A549 (cell line): ENCODE data around the gene BCL2L15. TPM values are rescaled to one million over a fixed set of nuclear protein-coding genes. Genes with fewer than 3 reads are reported as not detected.

ENCODE experiments used
- ATAC-seq, 2 experiments: fragments of 200-7000 bp in 1 of 2; fragments of >200 bp in 1 of 2; cut with Nextera tagmentation in 1 of 2; cut with Tn5 transposase in 1 of 2; 3 replicates each; pipeline versions ENCODE4 v1.8.0 to v1.9.1; 2018 to 2020; ENCODE audit warnings: mild to moderate bottlenecking in 1 of 2, moderate library complexity in 1 of 2
- CTCF ChIA-PET: fragments of 300-600 bp; sonication (Branson Sonifier 250); formaldehyde crosslinking; extraction: SDS; loops from one replicate; lab custom pipeline; 2021; ENCODE audit warnings: antibody characterized with exemption, inconsistent platforms; lab: Yijun Ruan, JAX
- POLR2A ChIA-PET: fragments of 350-600 bp; formaldehyde crosslinking; extraction: SDS; loops from one replicate; lab custom pipeline; 2021; ENCODE audit warnings: antibody characterized with exemption, inconsistent platforms; lab: Yijun Ruan, JAX
- DNase-seq, 2 experiments: peaks; one replicate each; pipeline versions ENCODE4 v3.0.0 to v3.0.0-alpha.2; 2011 to 2016; ENCODE audit warnings: low read depth in 1 of 2, low spot score in 1 of 2
- FAIRE-seq: peaks from 2 replicates; lab custom pipeline; 2011; peaks lifted over from hg19 to GRCh38; lab: Jason Lieb, UNC
- H3K27ac ChIP-seq, 2 experiments: fragments of >200 bp; sonication (Bioruptor Twin); formaldehyde crosslinking; 3 replicates each; pipeline ENCODE4 v1.5.1; 2016 to 2017
- H3K4me1 ChIP-seq: fragments of >200 bp; sonication (Bioruptor Twin); formaldehyde crosslinking; 3 replicates; pipeline ENCODE4 v1.6.1; 2016
- H3K4me2 ChIP-seq: fragments of >200 bp; sonication (Bioruptor Twin); formaldehyde crosslinking; 3 replicates; pipeline ENCODE4 v1.6.1; 2016
- H3K4me3 ChIP-seq: fragments of >200 bp; sonication (Bioruptor Twin); formaldehyde crosslinking; 3 replicates; pipeline ENCODE4 v1.5.1; 2016
- H3K9me3 ChIP-seq: fragments of >200 bp; sonication (Bioruptor Twin); formaldehyde crosslinking; 3 replicates; pipeline ENCODE4 v1.6.1; 2016
- BCL3 ChIP-seq: fragments of >200 bp; sonication (Bioruptor Twin); formaldehyde crosslinking; IDR thresholded peaks from 3 replicates; pipeline ENCODE4 v1.6.1; 2016
- CBX8 ChIP-seq: fragments of 200-600 bp; sonication (generic); IDR thresholded peaks from 2 replicates; pipeline ENCODE4 v1.6.1; 2016
- CEBPB ChIP-seq, 2 experiments: fragments of >200 bp in 1 of 2; sonication (Bioruptor Twin) in 1 of 2; formaldehyde crosslinking in 1 of 2; IDR thresholded peaks; 2 replicates each; pipeline ENCODE4 v1.6.1; 2012 to 2016
- CTCF ChIP-seq: fragments of >200 bp; sonication (Bioruptor Twin); formaldehyde crosslinking; IDR thresholded peaks from 3 replicates; pipeline ENCODE4 v1.5.1; 2016
- E2F6 ChIP-seq: IDR thresholded peaks from 2 replicates; pipeline ENCODE4 v1.6.1; 2012; ENCODE audit warnings: low read depth, borderline replicate concordance
- EP300 ChIP-seq, 2 experiments: fragments of >200 bp; sonication (Bioruptor Twin); formaldehyde crosslinking; IDR thresholded peaks; 2 replicates in 1 of 2; 3 replicates in 1 of 2; pipeline ENCODE4 v1.6.1; 2016 to 2017
- FOSL2 ChIP-seq, 2 experiments: fragments of 450-650 bp in 1 of 2; fragments of >200 bp in 1 of 2; sonication (Bioruptor Twin) in 1 of 2; formaldehyde crosslinking; IDR thresholded peaks; 2 replicates each; pipeline versions ENCODE4 v1.5.0 to v1.6.1; 2016 to 2020; ENCODE audit warnings: mild to moderate bottlenecking in 1 of 2, moderate library complexity in 1 of 2
- FOXS1 ChIP-seq: fragments of 250-450 bp; sonication (Bioruptor Pico); IDR thresholded peaks from 2 replicates; pipeline ENCODE4 v1.5.0; 2020; ENCODE audit warnings: mild to moderate bottlenecking, moderate library complexity
- HEYL ChIP-seq: fragments of 250-450 bp; sonication (Bioruptor Pico); IDR thresholded peaks from 2 replicates; pipeline ENCODE4 v1.8.0; 2021; ENCODE audit warnings: mild to moderate bottlenecking, moderate library complexity
- HMGXB4 ChIP-seq: fragments of 250-450 bp; sonication (Bioruptor Pico); IDR thresholded peaks from 2 replicates; pipeline ENCODE4 v1.5.0; 2021; ENCODE audit warnings: mild to moderate bottlenecking, moderate library complexity, borderline replicate concordance
- HOXA7 ChIP-seq: fragments of 250-450 bp; sonication (Bioruptor Pico); IDR thresholded peaks from 2 replicates; pipeline ENCODE4 v1.5.0; 2020; ENCODE audit warnings: mild to moderate bottlenecking, moderate library complexity
- JUN ChIP-seq, 2 experiments: fragments of >200 bp; sonication (Bioruptor Twin); formaldehyde crosslinking; IDR thresholded peaks; 2 replicates in 1 of 2; 3 replicates in 1 of 2; pipeline ENCODE4 v1.6.1; 2016 to 2017
- KDM5A ChIP-seq: fragments of 200-600 bp; sonication (generic); IDR thresholded peaks from 2 replicates; pipeline ENCODE4 v1.6.1; 2016; ENCODE audit warnings: antibody characterized with exemption, mild to moderate bottlenecking
- MAFK ChIP-seq: fragments of 450-650 bp; IDR thresholded peaks from 2 replicates; pipeline ENCODE4 v1.6.1; 2014; ENCODE audit not compliant: partially characterized antibody
- MAZ ChIP-seq: fragments of 150-350 bp; IDR thresholded peaks from 2 replicates; pipeline ENCODE4 v1.6.1; 2014; ENCODE audit warnings: antibody characterized with exemption, low read depth, low read length, borderline replicate concordance
- MYC ChIP-seq: IDR thresholded peaks from 2 replicates; pipeline ENCODE4 v1.6.1; 2012; ENCODE audit warnings: mild to moderate bottlenecking, inconsistent platforms, low read length, improper control_type of control experiment, borderline replicate concordance
- POLR2A ChIP-seq: IDR thresholded peaks from 2 replicates; pipeline ENCODE4 v1.6.1; 2012; ENCODE audit warnings: mild to moderate bottlenecking, low read length
- POLR2AphosphoS2 ChIP-seq: conservative IDR thresholded peaks from 2 replicates; pipeline ENCODE4 v1.6.1; 2012; ENCODE audit warnings: low read length, improper control_type of control experiment, inconsistent platforms
- RCOR1 ChIP-seq: fragments of 150-350 bp; IDR thresholded peaks from 2 replicates; pipeline ENCODE4 v1.6.1; 2014; ENCODE audit warnings: antibody characterized with exemption, low read length, low read depth
- SMC3 ChIP-seq: fragments of >200 bp; sonication (Bioruptor Twin); formaldehyde crosslinking; IDR thresholded peaks from 3 replicates; pipeline ENCODE4 v1.6.1; 2018; ENCODE audit warnings: inconsistent platforms
- TFCP2L1 ChIP-seq: fragments of 250-450 bp; sonication (Bioruptor Pico); IDR thresholded peaks from 2 replicates; pipeline ENCODE4 v1.5.0; 2021; ENCODE audit warnings: mild to moderate bottlenecking
- ZC3H11A ChIP-seq: fragments of 450-650 bp; IDR thresholded peaks from 2 replicates; pipeline ENCODE4 v1.6.1; 2014; ENCODE audit warnings: antibody characterized with exemption, mild to moderate bottlenecking
- ZNF302 ChIP-seq: fragments of 250-450 bp; sonication (Bioruptor Pico); IDR thresholded peaks from 2 replicates; pipeline ENCODE4 v1.9.0; 2021; ENCODE audit warnings: inconsistent platforms, mild to moderate bottlenecking, moderate library complexity
- WGBS: methylation state at CpG from one replicate; pipeline ENCODE4 v1.1.6; 2017; ENCODE audit errors: missing lambda C conversion rate; 5-methylcytosine and 5-hydroxymethylcytosine counted together
- polyA plus RNA-seq, 4 experiments: library from polyadenylated mRNA; depleted of rRNA in 3 of 4; stranded (reverse); fragments of >200 nt; fragmentation: RNase III in 1 of 4; extraction: RNeasy Plus Mini Kit Qiagen cat#74134 plus additional on column Dnase treatment in 1 of 4; gene quantifications; 2 replicates in 3 of 4; 3 replicates in 1 of 4; pipeline ENCODE4 v1.2.3, GENCODE V29; 2011 to 2017

BCL2L15 gene
- polyA plus RNA-seq, 2 of the 4 experiments (the other 2 are of a cell fraction) = 2.1 to 2.3 TPM

- TF ChIP-seq JUN (IDR thresholded peaks at IDR 0.05) = no peak
- no peak for TF ChIP-seq EP300 (IDR thresholded peaks at IDR 0.05)
- TF ChIP-seq CEBPB (IDR thresholded peaks at IDR 0.05) = no peak
- no peak for TF ChIP-seq POLR2A
- no peak for TF ChIP-seq RCOR1
- no peak for TF ChIP-seq FOXS1 (CRISPR knock-in tag)
- TF ChIP-seq ZNF302 (CRISPR knock-in tag) = no peak
- TF ChIP-seq MAZ = no peak
- TF ChIP-seq E2F6 = no peak
- TF ChIP-seq HEYL (CRISPR knock-in tag) = no peak
- no peak for TF ChIP-seq BCL3
- TF ChIP-seq TFCP2L1 (CRISPR knock-in tag) = no peak
- TF ChIP-seq POLR2AphosphoS2 = no peak
- no peak for TF ChIP-seq KDM5A
- TF ChIP-seq CBX8 = no peak
- TF ChIP-seq MAFK = no peak
- TF ChIP-seq FOSL2 (IDR thresholded peaks at IDR 0.05) = no peak
- TF ChIP-seq FOSL2 (CRISPR knock-in tag; IDR thresholded peaks at IDR 0.05) = no peak
- no peak for TF ChIP-seq ZC3H11A
- CTCF ChIA-PET = no interaction called here
- peaks cover 1% of the 10 kb centered on the region; the same call in 2 of the 3 replicates for H3K4me1 ChIP-seq
- 65% methylated on average over 4 of the region's 4 CpGs for WGBS
- FAIRE-seq (no peak), DNase-seq (no peak), ATAC-seq (no peak)
- H3K4me2 ChIP-seq = no peak overlapping the region
- POLR2A ChIA-PET = no interaction called here
- no peaks in the 10 kb centered on the region for H3K9me3 ChIP-seq
- no peak overlapping the region for H3K27ac ChIP-seq
- no peak overlapping the region for H3K4me3 ChIP-seq
Measured at GRCh38 chr1:113922957-113923356, 35.6 kb upstream of the BCL2L15 start.

- ChIA-PET POLR2A (no interaction called here), CTCF (interaction anchor here (0.8 to 1.1 kb wide), 2 partner anchors 11 to 365 kb away, joined by 3 to 4 read pairs; partner anchors contain the start of gene HIPK1)
- Histone ChIP-seq H3K9me3 (no peaks in the 10 kb centered on the region), H3K27ac (no peak overlapping the region), H3K4me3 (no peak overlapping the region), H3K4me1 (no peaks in the 10 kb centered on the region), H3K4me2 (no peak overlapping the region)
- ATAC-seq (no peak), FAIRE-seq (no peak), DNase-seq (no peak)
- TF ChIP-seq HEYL (CRISPR knock-in tag) = no peak
- no peak for TF ChIP-seq HOXA7 (CRISPR knock-in tag)
- TF ChIP-seq SMC3 = no peak
- TF ChIP-seq MYC = no peak
- TF ChIP-seq POLR2AphosphoS2 = no peak
- TF ChIP-seq CTCF = no peak
- no peak for TF ChIP-seq HMGXB4 (CRISPR knock-in tag)
- no peak for TF ChIP-seq JUN (IDR thresholded peaks at IDR 0.05)
- no peak for TF ChIP-seq ZNF302 (CRISPR knock-in tag)
Measured at GRCh38 chr1:113918243-113918642, 30.9 kb upstream of the BCL2L15 start.
